Colonic mucosa (tissue), 4 donors: Measurements from ENCODE around the gene MAP2K4. TPM values are rescaled to one million over a fixed set of nuclear protein-coding genes. Genes with fewer than 3 reads are reported as not detected.
"Not testable (repeated sequence)": the region's sequence is repeated elsewhere in the genome, so short reads cannot be mapped to it uniquely, and the experiment has no call there.

Experiments
- DNase-seq: peaks from one replicate; pipeline ENCODE4 v3.0.0-alpha.2; 2020
- H3K27ac ChIP-seq: fragments of 200-600 bp; one replicate; pipeline ENCODE4 v1.8.0; 2021
- H3K27me3 ChIP-seq: fragments of 200-600 bp; one replicate; pipeline ENCODE4 v1.8.0; 2021
- H3K36me3 ChIP-seq: fragments of 200-600 bp; one replicate; pipeline ENCODE4 v1.8.0; 2021
- H3K4me1 ChIP-seq: fragments of 200-600 bp; one replicate; pipeline ENCODE4 v1.8.0; 2021; ENCODE audit warnings: mild to moderate bottlenecking
- H3K4me3 ChIP-seq: fragments of 200-600 bp; one replicate; pipeline ENCODE4 v1.8.0; 2021
- H3K9ac ChIP-seq, 2 donors: one replicate each; pipeline ENCODE4 v1.7.0; 2013; ENCODE audit warnings: control low read depth in 2 of 2, low read depth in 2 of 2, low read length in 2 of 2
- H3K9me3 ChIP-seq: fragments of 200-600 bp; one replicate; pipeline ENCODE4 v1.8.0; 2021
- intact Hi-C: fragments of 100-400 bp; cut with DNase I; formaldehyde crosslinking; loops from one replicate; pipeline ENCODE4 v1.14.1; 2022
- total RNA-seq, 2 donors: library from RNA; stranded (reverse); fragmentation: NEBNext Ultra II Directional in 1 of 2; extraction: Animal tissue kit (Norgen Biotek cat#: 25700) in 1 of 2; gene quantifications; one replicate each; pipeline ENCODE4 v1.2.1, GENCODE V29; 2021
- TF ChIP-seq, protein P1 (sequence below): fragments of 200-600 bp; IDR thresholded peaks from one replicate; pipeline ENCODE4 v1.8.0; 2022; ENCODE audit warnings: antibody characterized with exemption, mild to moderate bottlenecking
- donor health status: healthy.
- donor health status: DM: no; HTN: no; CAD: no.
- donor health status: DM: no; HTN: no; CAD: no.

The MAP2K4 gene
- total RNA-seq, 2 donors from 2014 or later: 25.3 to 36.0 TPM

DNA sequence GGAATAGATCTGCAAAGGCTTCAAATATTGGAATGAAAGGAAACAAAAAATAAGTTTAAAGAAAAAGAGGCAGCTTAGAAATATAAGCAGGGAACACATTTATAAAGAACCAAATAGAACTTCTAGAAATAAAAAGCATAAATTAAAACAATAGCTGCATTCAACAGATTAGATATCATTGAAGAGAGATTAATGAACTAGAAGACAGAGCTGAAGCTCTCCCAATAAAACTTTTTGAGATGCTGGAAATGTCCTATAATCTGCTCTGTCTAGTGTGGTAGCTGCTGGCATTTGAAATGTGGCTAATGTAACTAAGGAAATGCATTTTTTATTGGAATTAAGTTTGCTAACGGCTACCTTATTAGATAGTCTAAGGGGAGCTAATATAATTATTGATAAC is 115.6 kb downstream of the MAP2K4 start:
- Histone ChIP-seq H3K4me3 (no peak overlapping the region), H3K27me3 (no peaks in the 10 kb centered on the region), H3K27ac (no peak overlapping the region), H3K9ac (no peak overlapping the region), H3K4me1 (no peaks in the 10 kb centered on the region), H3K9me3 (no peaks in the 10 kb centered on the region), H3K36me3 (no peaks in the 10 kb centered on the region)
- no peak for DNase-seq
- TF ChIP-seq, protein P1, sequence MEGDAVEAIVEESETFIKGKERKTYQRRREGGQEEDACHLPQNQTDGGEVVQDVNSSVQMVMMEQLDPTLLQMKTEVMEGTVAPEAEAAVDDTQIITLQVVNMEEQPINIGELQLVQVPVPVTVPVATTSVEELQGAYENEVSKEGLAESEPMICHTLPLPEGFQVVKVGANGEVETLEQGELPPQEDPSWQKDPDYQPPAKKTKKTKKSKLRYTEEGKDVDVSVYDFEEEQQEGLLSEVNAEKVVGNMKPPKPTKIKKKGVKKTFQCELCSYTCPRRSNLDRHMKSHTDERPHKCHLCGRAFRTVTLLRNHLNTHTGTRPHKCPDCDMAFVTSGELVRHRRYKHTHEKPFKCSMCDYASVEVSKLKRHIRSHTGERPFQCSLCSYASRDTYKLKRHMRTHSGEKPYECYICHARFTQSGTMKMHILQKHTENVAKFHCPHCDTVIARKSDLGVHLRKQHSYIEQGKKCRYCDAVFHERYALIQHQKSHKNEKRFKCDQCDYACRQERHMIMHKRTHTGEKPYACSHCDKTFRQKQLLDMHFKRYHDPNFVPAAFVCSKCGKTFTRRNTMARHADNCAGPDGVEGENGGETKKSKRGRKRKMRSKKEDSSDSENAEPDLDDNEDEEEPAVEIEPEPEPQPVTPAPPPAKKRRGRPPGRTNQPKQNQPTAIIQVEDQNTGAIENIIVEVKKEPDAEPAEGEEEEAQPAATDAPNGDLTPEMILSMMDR: no peak
- intact Hi-C loops: no loop called here

DNA sequence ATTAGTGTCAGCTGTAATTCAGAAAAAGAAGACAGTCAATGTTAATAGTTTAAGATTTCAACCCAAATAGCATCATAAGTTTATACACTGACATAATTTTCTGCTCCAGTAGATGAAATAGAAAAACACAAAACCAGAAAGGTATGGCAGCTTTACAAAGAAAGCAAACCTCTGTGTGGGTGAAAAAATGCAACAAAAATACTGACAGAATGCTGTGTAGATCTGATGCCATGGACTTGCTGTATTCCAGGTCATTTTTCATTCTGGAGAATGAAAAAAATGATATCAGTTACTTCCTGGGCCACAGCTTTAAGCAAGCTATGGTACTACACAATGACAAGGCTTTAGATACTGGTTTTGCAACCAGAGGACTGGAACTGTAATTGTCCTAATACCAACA is 116.0 kb downstream of the MAP2K4 start:
- intact Hi-C loops: no loop called here
- DNase-seq: no peak
- H3K9me3 ChIP-seq: no peaks in the 10 kb centered on the region
- H3K27ac ChIP-seq: no peak overlapping the region
- no peaks in the 10 kb centered on the region for H3K27me3 ChIP-seq
- H3K36me3 ChIP-seq: no peaks in the 10 kb centered on the region
- TF ChIP-seq, protein P1: no peak
- no peaks in the 10 kb centered on the region for H3K4me1 ChIP-seq
- H3K4me3 ChIP-seq: no peak overlapping the region
- no peak overlapping the region for H3K9ac ChIP-seq

DNA sequence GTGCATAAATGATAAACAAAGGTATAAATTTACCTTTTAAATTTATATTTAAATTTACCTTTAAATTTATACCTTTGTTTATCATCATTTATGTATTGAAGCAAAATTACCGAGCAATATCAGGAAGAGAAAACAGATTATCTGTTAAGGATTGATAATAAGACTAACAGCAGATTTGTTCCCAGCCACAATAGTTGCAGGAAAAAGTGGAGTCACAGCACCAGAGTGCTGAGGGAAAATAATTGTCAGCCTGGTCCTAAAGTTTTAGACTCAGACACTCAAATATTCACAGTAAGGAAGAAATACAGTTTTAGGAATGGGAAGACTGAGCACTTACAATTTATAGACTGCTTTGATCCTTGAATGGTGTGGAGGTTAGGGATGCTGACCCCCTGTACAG is 117.2 kb downstream of the MAP2K4 start:
- no peaks in the 10 kb centered on the region for H3K36me3 ChIP-seq
- no peak overlapping the region for H3K9ac ChIP-seq
- intact Hi-C loops: no loop called here

GRCh38 chr17:12140685-12141084 is 120.0 kb downstream of the MAP2K4 start:
- intact Hi-C loops: no loop called here
- no peaks in the 10 kb centered on the region for H3K9me3 ChIP-seq
- H3K9ac ChIP-seq: no peak overlapping the region
- H3K27me3 ChIP-seq: no peaks in the 10 kb centered on the region
- no peak overlapping the region for H3K4me3 ChIP-seq
- no peak overlapping the region for H3K27ac ChIP-seq
- H3K36me3 ChIP-seq: no peaks in the 10 kb centered on the region
- H3K4me1 ChIP-seq: no peaks in the 10 kb centered on the region
- TF ChIP-seq, protein P1: no peak
- DNase-seq: no peak

More for the DNA sequence above, 117.2 kb downstream of the MAP2K4 start:
- DNase-seq: no peak
- H3K9me3 ChIP-seq: no peaks in the 10 kb centered on the region
- H3K27me3 ChIP-seq: no peaks in the 10 kb centered on the region
- TF ChIP-seq, protein P1: no peak
- H3K27ac ChIP-seq: no peak overlapping the region
- no peak overlapping the region for H3K4me3 ChIP-seq
- no peaks in the 10 kb centered on the region for H3K4me1 ChIP-seq

GRCh38 chr17:12162187-12162586 is 141.5 kb downstream of the MAP2K4 start:
- not testable (repeated sequence) for H3K27ac ChIP-seq, H3K4me3 ChIP-seq, H3K9ac ChIP-seq

DNA sequence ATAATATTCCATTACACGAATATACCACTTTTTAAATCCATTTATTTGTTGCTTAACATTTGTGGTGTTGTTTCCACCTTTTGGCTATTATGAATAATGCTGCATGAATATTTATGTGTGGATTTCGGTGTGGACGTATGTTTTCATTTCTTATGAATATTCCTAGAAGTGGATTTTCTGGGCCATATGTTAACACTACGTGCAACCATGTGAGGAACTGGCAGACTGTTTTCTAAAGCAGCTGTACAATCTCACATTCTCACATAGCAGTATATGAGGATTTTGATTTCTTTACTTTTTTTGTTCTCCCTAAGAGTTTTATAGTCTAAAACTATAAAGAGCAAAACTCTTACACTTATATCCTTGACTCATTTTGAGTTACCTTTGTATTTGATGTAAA is 143.4 kb downstream of the MAP2K4 start:
- TF ChIP-seq, protein P1: no peak
- no peak for DNase-seq

More at GRCh38 chr17:12162187-12162586, 141.5 kb downstream of the MAP2K4 start:
- DNase-seq, H3K9me3 ChIP-seq, intact Hi-C loops, H3K4me1 ChIP-seq, H3K36me3 ChIP-seq, H3K27me3 ChIP-seq: not testable (repeated sequence)

More for the DNA sequence above, 143.4 kb downstream of the MAP2K4 start:
- intact Hi-C loops: no loop called here
- Histone ChIP-seq H3K9ac (no peak overlapping the region), H3K27me3 (no peaks in the 10 kb centered on the region), H3K4me3 (no peak overlapping the region), H3K4me1 (no peaks in the 10 kb centered on the region), H3K9me3 (no peaks in the 10 kb centered on the region), H3K27ac (no peak overlapping the region), H3K36me3 (no peaks in the 10 kb centered on the region)
